Stimulated activated CD4-positive, alpha-beta T cell treated with anti-CD3 and anti-CD28 coated beads, Interleukin-1b, Interleukin-23, amount 100 ng/mL, for 4 hours (primary cell): Measurements from ENCODE around the gene HSPG2.
"Not testable (repeated sequence)": the region's sequence is repeated elsewhere in the genome, so short reads cannot be mapped to it uniquely, and the experiment has no call there.

Experiments
- DNase-seq, 2 donors: peaks; one replicate each; pipeline ENCODE4 v3.0.0-alpha.2; 2020; ENCODE audit warnings: low read depth in 2 of 2

Gene HSPG2

DNA sequence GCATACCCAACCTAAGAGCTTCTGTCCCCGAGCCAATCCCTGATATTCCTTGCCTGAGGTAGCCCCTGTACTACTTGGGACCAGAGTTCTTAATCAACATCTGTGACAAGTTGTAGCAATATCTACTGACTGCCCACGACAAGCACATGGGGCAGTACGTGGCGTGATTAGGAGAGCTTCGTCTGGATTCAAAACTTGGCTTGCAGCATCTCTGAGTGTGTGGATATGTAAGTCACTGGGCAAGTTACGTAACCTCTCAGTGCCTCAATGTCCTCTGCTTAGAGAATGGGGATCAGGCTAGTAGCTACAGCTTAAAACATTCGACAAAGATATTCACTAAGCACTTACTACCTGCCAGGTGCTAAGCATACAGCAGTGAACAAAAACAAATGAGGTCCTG is 5.0 kb downstream of the HSPG2 start:
- no peak for DNase-seq

- DNase-seq, result no peak
Measured at GRCh38 chr1:21931171-21932093, 5.7 kb downstream of the HSPG2 start.

- no peak for DNase-seq
Measured at GRCh38 chr1:21930629-21931170, 6.4 kb downstream of the HSPG2 start.

DNA sequence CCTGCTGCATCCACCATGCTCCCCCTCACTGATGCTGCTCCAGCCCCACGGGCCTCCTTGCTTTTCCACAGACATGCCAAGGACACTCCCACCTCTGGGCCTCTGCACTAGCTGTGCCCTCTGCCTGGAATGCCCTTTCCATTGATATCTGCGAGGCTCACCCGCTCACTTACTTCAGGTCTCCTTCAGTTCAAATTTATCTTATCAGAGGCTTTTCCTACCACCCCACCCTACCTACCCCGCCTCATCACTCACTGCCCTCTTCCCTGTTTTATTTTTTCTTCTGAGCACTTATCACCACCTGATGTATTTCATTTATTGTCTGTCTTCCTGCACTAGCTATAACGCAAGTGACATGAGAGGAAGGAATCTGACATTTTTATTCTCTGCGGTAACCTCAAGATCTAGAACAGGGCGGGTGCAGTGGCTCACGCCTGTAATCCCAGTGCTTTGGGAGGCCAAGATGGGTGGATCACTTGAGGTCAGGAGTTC is 7.0 kb downstream of the HSPG2 start:
- DNase-seq, result no peak

- DNase-seq, result no peak
Measured at GRCh38 chr1:21927533-21928237, 9.4 kb downstream of the HSPG2 start.

DNA sequence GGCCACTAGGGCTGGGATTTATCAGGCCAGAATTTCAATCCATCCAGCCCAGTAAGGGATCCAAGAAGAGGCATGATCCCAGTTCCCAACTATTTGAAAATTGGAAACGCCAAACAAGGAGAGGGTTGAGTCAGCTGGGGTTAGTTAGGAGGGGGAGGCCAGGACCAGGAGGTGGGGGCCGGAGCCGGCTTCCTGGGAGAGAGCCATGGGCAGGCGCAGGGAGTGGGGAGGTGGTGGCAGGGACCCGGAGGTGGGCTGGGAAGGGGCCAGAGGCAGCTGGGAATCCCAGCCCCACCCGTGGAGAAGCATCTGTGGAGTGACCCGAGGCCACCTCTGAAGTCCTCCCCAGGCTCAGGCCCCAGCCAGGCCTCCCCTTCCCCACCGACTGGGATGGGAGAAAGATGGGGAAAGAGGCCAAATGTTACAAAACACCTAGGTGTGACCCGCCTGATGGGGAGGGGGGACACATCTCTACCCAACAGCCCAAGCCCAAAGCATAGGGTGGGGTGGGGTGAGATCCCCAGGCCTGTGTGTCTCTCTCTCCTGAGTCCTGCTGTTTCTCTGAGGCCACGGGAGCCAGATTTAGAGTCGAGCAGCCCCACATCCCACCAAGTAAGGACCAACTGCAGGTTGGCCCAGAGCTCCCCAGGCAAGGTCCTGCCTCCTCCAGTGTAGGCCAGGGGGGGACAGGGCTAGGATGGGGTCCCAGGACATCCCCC is 10.1 kb downstream of the HSPG2 start:
- no peak for DNase-seq

DNA sequence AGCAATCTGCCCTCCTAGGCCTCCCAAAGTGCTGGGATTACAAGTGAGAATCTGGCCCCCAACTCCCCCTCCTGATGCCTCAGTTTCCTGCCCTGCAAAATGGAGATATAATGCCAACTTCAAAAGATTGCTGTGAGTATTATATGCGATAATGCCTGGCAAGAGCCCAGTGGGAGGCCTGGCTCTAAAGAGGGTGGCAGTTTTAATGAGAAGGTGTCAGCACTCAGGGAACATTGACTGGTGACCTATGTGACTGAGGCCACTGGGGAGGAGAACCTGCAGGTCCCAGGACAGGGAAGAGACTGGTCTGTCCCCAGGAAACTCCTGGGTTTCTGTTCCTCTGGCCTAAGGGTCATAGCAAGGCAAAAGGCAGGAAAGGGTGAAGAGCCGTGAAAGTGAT is 11.0 kb downstream of the HSPG2 start:
- no peak for DNase-seq

DNA sequence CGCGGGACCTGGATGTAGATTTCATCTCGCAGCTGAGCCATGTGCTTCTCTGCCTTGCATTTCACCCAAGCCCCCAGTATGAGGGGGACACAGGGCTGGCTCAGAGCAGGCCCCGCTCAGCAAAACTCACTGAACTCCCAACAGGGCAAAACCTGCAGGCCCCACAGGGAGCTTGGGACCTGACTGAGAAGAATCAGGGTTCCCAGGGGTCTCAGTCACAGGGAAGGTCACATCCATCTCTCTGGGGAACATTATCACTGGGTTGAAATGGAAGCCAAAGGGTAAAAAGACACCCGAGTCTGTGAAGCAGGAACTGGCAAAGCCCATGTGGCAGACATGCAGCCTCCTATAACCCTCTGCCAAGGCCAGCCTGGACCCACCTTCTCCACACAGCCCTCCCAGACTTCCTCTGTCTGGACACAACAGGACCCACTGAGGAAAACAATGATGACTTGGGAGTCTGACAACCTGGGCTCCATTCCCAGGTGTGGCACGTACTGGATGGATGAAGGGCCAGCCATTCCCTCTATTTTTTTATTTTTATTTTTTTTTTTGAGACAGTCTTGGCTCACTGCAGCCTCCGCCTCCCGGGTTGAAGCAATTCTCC is 11.7 kb downstream of the HSPG2 start:
- DNase-seq, result no peak

DNA sequence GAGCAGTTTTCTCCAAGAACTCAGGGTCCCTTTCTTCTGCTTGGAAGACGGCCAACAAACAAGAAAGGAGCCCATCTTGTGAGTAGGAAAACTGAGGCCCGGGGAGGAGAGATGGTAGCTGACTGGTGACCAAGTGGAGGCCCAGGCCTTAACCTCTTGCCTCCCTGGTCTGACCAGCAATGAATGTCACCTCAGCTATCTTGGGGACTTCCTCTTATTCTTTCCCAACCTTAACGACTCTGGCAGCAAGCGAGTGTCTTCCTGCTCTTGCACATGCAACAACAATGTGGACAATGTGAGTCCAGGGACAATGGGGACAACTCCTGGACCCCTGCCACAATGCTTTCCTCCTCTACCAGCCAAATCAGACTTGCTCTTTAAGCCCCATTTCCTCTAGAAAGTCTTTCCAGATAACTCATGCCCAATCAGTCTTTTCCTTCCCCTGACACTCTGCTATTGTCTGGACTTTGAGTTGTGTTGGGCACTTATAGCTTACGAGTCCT is 12.6 kb downstream of the HSPG2 start:
- no peak for DNase-seq

DNA sequence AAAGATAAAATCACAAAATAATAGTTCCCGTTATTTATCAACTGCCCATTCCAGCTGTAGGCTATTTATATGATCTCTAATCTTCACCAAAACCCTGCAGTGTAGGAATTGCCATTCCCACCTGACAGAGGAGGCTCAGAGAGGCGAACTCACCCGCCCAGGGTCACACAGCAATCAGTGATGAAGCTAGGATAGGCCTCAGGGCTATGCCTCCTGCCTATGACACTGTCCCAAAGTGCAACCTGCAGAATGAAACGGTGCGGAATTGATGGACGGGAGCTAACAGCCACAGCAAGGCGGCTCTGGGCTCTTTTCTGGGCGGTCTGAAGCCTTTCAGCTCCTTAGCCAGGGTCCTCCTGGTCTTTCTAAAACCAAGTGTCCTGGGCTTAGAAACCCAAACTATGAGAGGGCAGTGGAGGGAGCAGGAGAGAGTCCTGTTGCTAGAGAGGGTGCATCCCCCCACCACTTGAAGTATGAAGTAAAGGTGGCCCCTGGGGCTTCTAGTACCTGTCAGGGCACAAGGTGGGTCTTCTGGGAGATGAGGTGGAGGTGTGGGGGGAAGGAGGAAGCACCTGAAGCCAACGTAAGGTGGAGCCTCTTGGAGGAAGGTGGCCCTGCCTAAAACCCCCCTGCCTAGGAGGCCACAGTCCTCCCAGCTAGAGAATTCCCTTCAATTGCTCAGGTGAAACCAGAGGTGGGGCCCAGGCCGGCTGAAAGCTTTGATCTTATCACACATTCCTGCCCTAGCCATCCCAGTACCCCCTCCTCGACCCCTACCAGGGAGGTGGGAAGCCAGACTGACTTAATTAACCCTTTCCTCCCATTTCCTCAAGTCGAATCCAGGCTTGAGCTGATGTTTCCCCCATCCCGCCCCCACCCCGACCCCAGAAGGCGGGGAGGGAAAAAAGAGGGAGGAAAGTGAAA is 14.8 kb downstream of the HSPG2 start:
- no peak for DNase-seq

DNA sequence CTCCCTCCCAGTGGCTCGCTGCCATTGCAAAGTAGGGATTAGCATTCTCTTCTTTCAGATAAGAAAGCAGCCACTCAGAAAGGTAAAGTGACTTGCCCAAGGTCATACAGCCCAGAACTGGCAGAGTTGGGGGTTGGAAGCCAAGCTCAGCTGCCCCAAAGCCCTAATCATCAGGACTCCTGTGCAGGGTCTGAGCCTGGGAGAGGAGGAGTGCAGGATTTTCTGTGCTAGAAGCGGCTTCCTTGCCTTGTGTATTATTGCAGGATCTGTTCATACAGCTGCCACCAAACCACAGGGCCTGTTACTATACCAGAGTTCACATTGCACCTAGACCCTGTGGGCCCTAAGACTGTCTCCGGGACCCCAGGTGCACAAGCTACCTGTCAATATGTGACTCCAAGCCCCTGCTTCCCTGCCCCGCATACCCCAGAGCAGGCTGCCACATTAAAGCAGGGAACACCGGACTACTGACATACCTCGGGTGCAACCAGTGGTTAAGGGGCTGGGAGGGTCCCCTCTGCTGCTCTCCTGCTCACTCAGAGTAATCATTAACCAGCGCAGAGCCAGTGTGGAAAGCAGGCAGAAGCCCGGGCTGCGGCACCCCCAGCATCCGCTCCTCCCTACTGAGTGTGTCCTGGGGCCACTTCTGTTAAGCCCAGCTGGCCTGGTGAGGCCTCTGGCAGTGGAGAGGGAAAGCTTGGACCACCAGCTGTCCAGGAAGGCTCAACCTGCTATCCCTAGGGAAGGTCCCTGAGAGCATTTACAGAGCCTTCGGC is 15.8 kb downstream of the HSPG2 start:
- no peak for DNase-seq

- no peak for DNase-seq
Measured at GRCh38 chr1:21919520-21919919, 17.6 kb downstream of the HSPG2 start.

GRCh38 chr1:21917239-21917631 is 19.9 kb downstream of the HSPG2 start:
- not testable (repeated sequence) for DNase-seq

DNA sequence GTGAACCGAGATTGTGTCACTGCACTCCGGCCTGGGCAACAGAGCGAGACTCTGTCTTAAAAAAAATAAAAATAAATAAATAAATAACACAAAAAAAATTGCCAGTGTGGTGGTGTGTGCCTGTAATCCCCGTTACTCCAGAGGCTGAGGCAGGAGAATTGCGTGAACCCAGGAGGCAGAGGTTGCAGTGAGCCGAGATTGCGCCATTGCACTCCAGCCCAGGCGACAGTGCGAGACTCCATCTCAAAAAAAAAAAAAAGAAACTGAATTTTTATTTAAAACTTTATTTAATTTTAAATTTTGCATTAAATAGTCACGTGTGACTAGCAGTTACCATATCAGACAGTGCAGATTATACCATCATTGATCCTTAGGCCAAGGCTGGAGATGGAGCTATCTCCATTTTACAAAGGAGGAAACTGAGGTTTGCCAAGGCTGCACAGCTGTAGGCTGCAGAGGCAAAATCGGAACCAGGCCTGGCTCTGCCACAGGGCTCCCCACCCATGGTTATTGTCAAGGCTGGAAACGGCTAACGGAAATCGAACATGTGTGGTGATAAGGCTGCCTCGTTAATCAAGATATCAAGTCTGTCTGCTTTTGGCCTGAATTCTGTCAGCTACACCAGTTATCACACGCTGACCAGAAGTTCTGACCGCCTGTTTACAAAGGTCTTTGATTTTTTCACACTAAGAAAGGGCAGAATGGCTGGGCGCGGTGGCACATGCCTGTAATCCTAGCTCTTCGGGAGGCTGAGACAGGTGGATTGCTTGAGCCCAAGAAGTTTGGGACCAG is 20.5 kb downstream of the HSPG2 start:
- DNase-seq, result no peak

GRCh38 chr1:21914880-21915640 is 22.1 kb downstream of the HSPG2 start:
- no peak for DNase-seq

GRCh38 chr1:21914450-21914849 is 22.7 kb downstream of the HSPG2 start:
- DNase-seq, result no peak

GRCh38 chr1:21913763-21914162 is 23.3 kb downstream of the HSPG2 start:
- no peak for DNase-seq

DNA sequence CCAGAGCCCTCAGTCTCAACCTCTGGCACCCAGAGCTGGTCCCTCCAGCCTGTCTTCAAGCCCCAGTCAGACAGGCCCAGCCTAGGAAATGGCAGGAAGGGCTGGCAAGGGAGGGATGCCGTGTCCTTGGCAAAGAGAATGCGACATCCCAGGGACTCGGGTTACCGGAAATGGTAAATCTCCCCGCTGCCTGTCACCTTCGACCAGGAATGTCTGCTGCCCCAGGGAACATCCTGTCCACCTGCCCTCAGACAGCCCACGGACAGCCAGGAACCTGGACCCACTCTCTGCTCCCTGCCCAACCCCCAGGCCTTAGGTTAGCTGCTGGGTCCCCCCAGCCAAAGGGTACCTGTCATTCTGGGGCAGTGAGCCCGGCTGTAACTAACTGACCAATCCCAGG is 23.9 kb downstream of the HSPG2 start:
- DNase-seq, result no peak
